GM12878 (cell line): ENCODE results near the gene IL5. TPM values are rescaled to one million over a fixed set of nuclear protein-coding genes. Genes with fewer than 3 reads are reported as not detected.

Experiments
- ATAC-seq: fragments of 200-7000 bp; cut with Tn5 transposase; 3 replicates; pipeline ENCODE4 v1.9.1; 2020; ENCODE audit warnings: mild to moderate bottlenecking, moderate library complexity
- BruUV-seq: library from RNA; stranded (reverse); fragments of 400-500 nt; replicated peaks from 2 replicates; lab custom pipeline; 2021; lab: Mats Ljungman, UMichigan
- CTCF ChIA-PET: fragments of 300-600 bp; sonication (Branson Sonifier 250); formaldehyde crosslinking; extraction: SDS; loops from one replicate; lab custom pipeline; 2021; ENCODE audit warnings: inconsistent platforms; lab: Yijun Ruan, JAX
- POLR2A ChIA-PET: fragments of 350-600 bp; formaldehyde crosslinking; extraction: SDS; loops from one replicate; lab custom pipeline; 2021; ENCODE audit warnings: inconsistent platforms; lab: Charles Lee
- RAD21 ChIA-PET: fragments of 300-600 bp; sonication (Branson Sonifier 250); formaldehyde crosslinking; loops from one replicate; lab custom pipeline; 2023; ENCODE audit warnings: antibody characterized with exemption; ENCODE audit not compliant: unreplicated experiment; lab: Charles Lee
- SMC1A ChIA-PET: fragments of 300-600 bp; sonication (Branson Sonifier 250); formaldehyde crosslinking; loops from one replicate; lab custom pipeline; 2023; ENCODE audit not compliant: unreplicated experiment, uncharacterized antibody; lab: Charles Lee
- DNase-seq: peaks from one replicate; pipeline ENCODE4 v3.0.0-alpha.2; 2011; ENCODE audit warnings: low read depth, low spot score
- FAIRE-seq: peaks from 3 replicates; lab custom pipeline; 2011; peaks lifted over from hg19 to GRCh38; lab: Jason Lieb, UNC
- H2AFZ ChIP-seq: 2 replicates; pipeline ENCODE4 v1.6.0; 2011; ENCODE audit warnings: low read depth, low read length, control low read depth; ENCODE audit not compliant: control insufficient read depth
- H3K27ac ChIP-seq: 2 replicates; pipeline ENCODE4 v1.5.1; 2011; ENCODE audit warnings: control low read depth; ENCODE audit not compliant: control insufficient read depth, insufficient read depth
- H3K27me3 ChIP-seq, 2 experiments: replicated peaks in 1 of 2; 2 replicates each; pipeline versions ENCODE4 v1.6.0 to v1.6.1; 2011; ENCODE audit warnings: low read length in 1 of 2; ENCODE audit not compliant: control insufficient read depth in 2 of 2, insufficient read depth in 2 of 2
- H3K36me3 ChIP-seq, 2 experiments: 2 replicates each; pipeline ENCODE4 v1.5.1; 2011; ENCODE audit warnings: low read length in 1 of 2; ENCODE audit not compliant: control insufficient read depth in 2 of 2, insufficient read depth in 2 of 2
- H3K4me1 ChIP-seq: 2 replicates; pipeline ENCODE4 v1.6.1; 2011; ENCODE audit warnings: mild to moderate bottlenecking, low read length, moderate library complexity, mixed read lengths; ENCODE audit not compliant: control insufficient read depth, insufficient read depth
- H3K4me2 ChIP-seq: 2 replicates; pipeline ENCODE4 v1.6.0; 2011; ENCODE audit warnings: control low read depth; ENCODE audit not compliant: control insufficient read depth, insufficient read depth
- H3K4me3 ChIP-seq: fragments of 200-600 bp; sonication (generic); 2 replicates; pipeline ENCODE4 v1.5.1; 2016
- H3K79me2 ChIP-seq: 2 replicates; pipeline ENCODE4 v1.6.0; 2011; ENCODE audit warnings: low read length; ENCODE audit not compliant: control insufficient read depth, insufficient read depth
- H3K9ac ChIP-seq: 2 replicates; pipeline ENCODE4 v1.8.0; 2011; ENCODE audit warnings: low read length, control low read depth, mixed read lengths; ENCODE audit not compliant: control insufficient read depth, insufficient read depth
- H3K9me3 ChIP-seq: replicated peaks from 3 replicates; pipeline ENCODE4 v1.5.1; 2011; ENCODE audit warnings: mild to moderate bottlenecking, low read length; ENCODE audit not compliant: control insufficient read depth, insufficient read depth
- H4K20me1 ChIP-seq: 2 replicates; pipeline ENCODE4 v1.6.0; 2011; ENCODE audit not compliant: control insufficient read depth, insufficient read depth
- EGR1 ChIP-seq, 2 experiments: IDR thresholded peaks; 1 replicate in 1 of 2; 2 replicates in 1 of 2; pipeline ENCODE4 v1.6.1; 2011 to 2012; ENCODE audit warnings: low read depth in 2 of 2, low read length in 2 of 2, borderline replicate concordance in 1 of 2, mild to moderate bottlenecking in 1 of 2, moderate library complexity in 1 of 2
- HDGF ChIP-seq: fragments of 450-650 bp; IDR thresholded peaks from 2 replicates; pipeline ENCODE4 v1.6.1; 2016; ENCODE audit warnings: antibody characterized with exemption
- NR2C2 ChIP-seq: IDR thresholded peaks from 2 replicates; pipeline ENCODE4 v1.6.1; 2011; ENCODE audit warnings: borderline replicate concordance, low read depth; ENCODE audit not compliant: control insufficient read depth, insufficient read length
- TARDBP ChIP-seq: IDR thresholded peaks from 2 replicates; pipeline ENCODE4 v1.6.1; 2016; ENCODE audit warnings: borderline replicate concordance
- YBX1 ChIP-seq: fragments of 450-650 bp; IDR thresholded peaks from 2 replicates; pipeline ENCODE4 v1.6.1; 2016; ENCODE audit warnings: antibody characterized with exemption
- WGBS: methylation state at CpG from one replicate; pipeline ENCODE4 v1.1.6; 2016; ENCODE audit warnings: low lambda C conversion rate; ENCODE audit not compliant: insufficient replicate concordance, insufficient coverage; ENCODE audit errors: missing lambda C conversion rate; 5-methylcytosine and 5-hydroxymethylcytosine counted together
- in situ Hi-C: fragments of 300-500 bp; cut with MboI; formaldehyde crosslinking; loops from 9 replicates; pipeline ENCODE4 v1.14.3; 2018; ENCODE audit warnings: mixed read lengths
- intact Hi-C: fragments of 100-400 bp; cut with micrococcal nuclease; formaldehyde crosslinking; loops from one replicate; pipeline ENCODE4 v1.14.2; 2022; ENCODE audit not compliant: unreplicated experiment
- polyA plus RNA-seq, 11 experiments: library from polyadenylated mRNA; depleted of rRNA in 4 of 11; unstranded in 6 of 11; stranded (reverse) in 5 of 11; fragments of >200 nt; fragmentation: Nextera tagmentation in 4 of 11; fragmentation: Illumina TruSeq in 1 of 11; extraction: Ambion mirVana in 4 of 11; extraction: Trizol in 1 of 11; gene quantifications; 1 replicate in 1 of 11; 2 replicates in 10 of 11; pipeline versions ENCODE4 v1.2.1 to v1.2.3, GENCODE V29; 2011 to 2016; ENCODE audit warnings: inconsistent platforms in 2 of 11, missing spikeins in 2 of 11, low read depth in 1 of 11
- total RNA-seq, 4 experiments: library from RNA; depleted of rRNA in 3 of 4; stranded (reverse); fragments of >200 nt in 3 of 4; fragmentation: Illumina TruSeq in 1 of 4; extraction: Trizol in 1 of 4; gene quantifications; 2 replicates each; pipeline versions ENCODE4 v1.2.1 to v1.2.3, GENCODE V29; 2013 to 2021
- TF ChIP-seq, protein P1 (sequence below): fragments of 450-650 bp; IDR thresholded peaks from 2 replicates; pipeline ENCODE4 v1.6.1; 2017; ENCODE audit warnings: mild to moderate bottlenecking, low read depth, inconsistent platforms; ENCODE audit not compliant: poor library complexity, severe bottlenecking

IL5 gene
- total and polyA plus RNA-seq, 10 of the 15 experiments (the other 5 are each of a cell fraction or from before 2014, with no cell fraction given): not detected

DNA sequence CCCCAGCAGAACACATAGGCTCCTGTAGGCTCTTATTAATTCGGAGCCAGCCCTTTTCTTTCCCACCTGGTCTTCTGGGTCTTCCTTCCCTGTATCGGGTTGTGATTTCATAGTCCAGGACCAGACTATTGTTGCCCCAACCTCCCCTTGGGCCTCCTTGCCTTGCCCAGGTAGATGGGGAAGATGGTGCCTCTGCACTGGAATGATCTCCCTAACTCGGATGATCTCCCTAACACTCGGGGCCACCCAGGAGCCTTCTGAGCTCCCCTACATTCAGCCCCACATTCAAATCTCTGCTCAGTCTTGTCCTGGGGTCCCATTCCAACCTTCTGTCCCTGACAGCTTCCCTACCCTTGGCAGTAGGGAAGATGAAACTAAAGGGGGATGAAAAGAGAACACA is 50.1 kb downstream of the IL5 start:
- no peak overlapping the region for H3K4me2 ChIP-seq
- POLR2A ChIA-PET: interaction anchor here (0.6 to 24.5 kb wide), 4 partner anchors 13 to 77 kb away, joined by 4 to 389 read pairs (median 65); no protein-coding TSS in a partner anchor
- no peak overlapping the region for H3K27ac ChIP-seq
- in situ Hi-C loops (loop anchor here (10.0 kb wide), 1 partner anchor 108 kb away; no protein-coding TSS in a partner anchor), intact Hi-C loops (no loop called here)
- H3K9ac ChIP-seq: no peak overlapping the region
- no peaks in the 10 kb centered on the region for H3K27me3 ChIP-seq
- peaks cover 42% of the 10 kb centered on the region for H3K4me1 ChIP-seq
- H3K36me3 ChIP-seq: peaks cover under 1 to 9% of the 10 kb centered on the region in 2 experiments; a peak in 2 of 4 replicates
- RAD21 ChIA-PET: interaction anchor here (0.5 to 27.2 kb wide), 4 partner anchors 66 to 327 kb away, joined by 3 to 453 read pairs (median 62); no protein-coding TSS in a partner anchor
- TF ChIP-seq EGR1 (IDR thresholded peaks at IDR 0.05; ENCODE audit: borderline replicate concordance in 1 of 2, low read depth in 2 of 2, low read length in 2 of 2) (no peak), HDGF (no peak), YBX1 (no peak), NR2C2 (no peak), TARDBP (no peak)
- TF ChIP-seq, protein P1, sequence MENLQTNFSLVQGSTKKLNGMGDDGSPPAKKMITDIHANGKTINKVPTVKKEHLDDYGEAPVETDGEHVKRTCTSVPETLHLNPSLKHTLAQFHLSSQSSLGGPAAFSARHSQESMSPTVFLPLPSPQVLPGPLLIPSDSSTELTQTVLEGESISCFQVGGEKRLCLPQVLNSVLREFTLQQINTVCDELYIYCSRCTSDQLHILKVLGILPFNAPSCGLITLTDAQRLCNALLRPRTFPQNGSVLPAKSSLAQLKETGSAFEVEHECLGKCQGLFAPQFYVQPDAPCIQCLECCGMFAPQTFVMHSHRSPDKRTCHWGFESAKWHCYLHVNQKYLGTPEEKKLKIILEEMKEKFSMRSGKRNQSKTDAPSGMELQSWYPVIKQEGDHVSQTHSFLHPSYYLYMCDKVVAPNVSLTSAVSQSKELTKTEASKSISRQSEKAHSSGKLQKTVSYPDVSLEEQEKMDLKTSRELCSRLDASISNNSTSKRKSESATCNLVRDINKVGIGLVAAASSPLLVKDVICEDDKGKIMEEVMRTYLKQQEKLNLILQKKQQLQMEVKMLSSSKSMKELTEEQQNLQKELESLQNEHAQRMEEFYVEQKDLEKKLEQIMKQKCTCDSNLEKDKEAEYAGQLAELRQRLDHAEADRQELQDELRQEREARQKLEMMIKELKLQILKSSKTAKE: no peak
- H2AFZ ChIP-seq: no peak overlapping the region
- no peak for ATAC-seq
- SMC1A ChIA-PET: interaction anchor here (0.9 to 7.2 kb wide), 5 partner anchors 13 to 106 kb away, joined by 3 to 123 read pairs (median 9); no protein-coding TSS in a partner anchor
- peaks cover 7% of the 10 kb centered on the region; the same call in 1 of the 2 replicates for H4K20me1 ChIP-seq
- no peak for DNase-seq
- no peak overlapping the region for H3K4me3 ChIP-seq
- CTCF ChIA-PET: interaction anchor here (2.1 to 13.0 kb wide), 3 partner anchors 66 to 78 kb away, joined by 6 to 184 read pairs (median 6); no protein-coding TSS in a partner anchor
- no peaks in the 10 kb centered on the region for H3K9me3 ChIP-seq
- peaks cover 37% of the 10 kb centered on the region for H3K79me2 ChIP-seq
- no peak for FAIRE-seq
- WGBS: 90% methylated on average over 4 of the region's 4 CpGs
- no TSS peak for BruUV-seq
